ENCODE data around the gene GATB.
"Not testable (repeated sequence)": the region's sequence is repeated elsewhere in the genome, so short reads cannot be mapped to it uniquely, and the experiment has no call there.

GATB gene

GRCh38 chr4:151743128-151743854 lies 17.5 kb downstream of the GATB start:
- DNase-seq (ENCODE audit: insufficient read length, low spot score), result no peak
- peak; percentile 59 for FAIRE-seq
- TF ChIP-seq PAX5 (IDR thresholded peaks at IDR 0.05; ENCODE audit: insufficient read depth, low read length, severe bottlenecking), result no peak
- no peak for TF ChIP-seq SPI1 (IDR thresholded peaks at IDR 0.05; ENCODE audit: low read depth, low read length)
- no peak for TF ChIP-seq POLR2A (IDR thresholded peaks at IDR 0.05; ENCODE audit: low read depth, low read length)
- TF ChIP-seq POLR2AphosphoS5 (IDR thresholded peaks at IDR 0.05; ENCODE audit: low read depth, low read length), result no peak

GRCh38 chr4:151738720-151739517 lies 21.9 kb downstream of the GATB start:
- no peak for FAIRE-seq
- DNase-seq (ENCODE audit: insufficient read length, low spot score), result no peak
- TF ChIP-seq POLR2AphosphoS5 (IDR thresholded peaks at IDR 0.05; ENCODE audit: low read depth, low read length) (no peak), POU2F2 (IDR thresholded peaks at IDR 0.05; ENCODE audit: low read depth, low read length) (no peak), PAX5 (IDR thresholded peaks at IDR 0.05; ENCODE audit: insufficient read depth, low read length, severe bottlenecking) (no peak), TAF1 (IDR thresholded peaks at IDR 0.05; ENCODE audit: low read depth, low read length) (no peak), POLR2A (IDR thresholded peaks at IDR 0.05; ENCODE audit: low read depth, low read length) (no peak), SPI1 (IDR thresholded peaks at IDR 0.05; ENCODE audit: low read depth, low read length) (no peak)

- not testable (repeated sequence) for FAIRE-seq; DNase-seq (ENCODE audit: insufficient read length, low spot score)
Observed at GRCh38 chr4:151736852-151737251, 24.0 kb downstream of the GATB start.

- FAIRE-seq, result no peak
- TF ChIP-seq TAF1 (IDR thresholded peaks at IDR 0.05; ENCODE audit: low read depth, low read length), result no peak
- no peak for TF ChIP-seq POLR2A (IDR thresholded peaks at IDR 0.05; ENCODE audit: low read depth, low read length)
- TF ChIP-seq POU2F2 (IDR thresholded peaks at IDR 0.05; ENCODE audit: low read depth, low read length), result no peak
- no peak for TF ChIP-seq PAX5 (IDR thresholded peaks at IDR 0.05; ENCODE audit: insufficient read depth, low read length, severe bottlenecking)
- TF ChIP-seq POLR2AphosphoS5 (IDR thresholded peaks at IDR 0.05; ENCODE audit: low read depth, low read length), result no peak
- TF ChIP-seq SPI1 (IDR thresholded peaks at IDR 0.05; ENCODE audit: low read depth, low read length), result no peak
Observed at GRCh38 chr4:151736361-151736760, 24.4 kb downstream of the GATB start.

GRCh38 chr4:151731670-151732069 lies 29.1 kb downstream of the GATB start:
- not testable (repeated sequence) for DNase-seq (ENCODE audit: insufficient read length, low spot score)

More at GRCh38 chr4:151736361-151736760, 24.4 kb downstream of the GATB start:
- DNase-seq (ENCODE audit: insufficient read length, low spot score), result no peak

GRCh38 chr4:151729731-151730559 lies 30.9 kb downstream of the GATB start:
- TF ChIP-seq POLR2AphosphoS5 (IDR thresholded peaks at IDR 0.05; ENCODE audit: low read depth, low read length) (no peak), POLR2A (IDR thresholded peaks at IDR 0.05; ENCODE audit: low read depth, low read length) (no peak), TAF1 (IDR thresholded peaks at IDR 0.05; ENCODE audit: low read depth, low read length) (no peak), POU2F2 (IDR thresholded peaks at IDR 0.05; ENCODE audit: low read depth, low read length) (no peak), PAX5 (IDR thresholded peaks at IDR 0.05; ENCODE audit: insufficient read depth, low read length, severe bottlenecking) (no peak), SPI1 (IDR thresholded peaks at IDR 0.05; ENCODE audit: low read depth, low read length) (no peak)
- FAIRE-seq (no peak), DNase-seq (ENCODE audit: insufficient read length, low spot score) (no peak)

More at GRCh38 chr4:151731670-151732069, 29.1 kb downstream of the GATB start:
- not testable (repeated sequence) for FAIRE-seq

GRCh38 chr4:151728679-151729078 lies 32.1 kb downstream of the GATB start:
- no peak for DNase-seq (ENCODE audit: insufficient read length, low spot score)
- FAIRE-seq, result no peak
- no peak for TF ChIP-seq POLR2A (IDR thresholded peaks at IDR 0.05; ENCODE audit: low read depth, low read length)
- TF ChIP-seq SPI1 (IDR thresholded peaks at IDR 0.05; ENCODE audit: low read depth, low read length), result no peak
- no peak for TF ChIP-seq POLR2AphosphoS5 (IDR thresholded peaks at IDR 0.05; ENCODE audit: low read depth, low read length)
- TF ChIP-seq PAX5 (IDR thresholded peaks at IDR 0.05; ENCODE audit: insufficient read depth, low read length, severe bottlenecking), result no peak
- TF ChIP-seq TAF1 (IDR thresholded peaks at IDR 0.05; ENCODE audit: low read depth, low read length), result no peak
- TF ChIP-seq POU2F2 (IDR thresholded peaks at IDR 0.05; ENCODE audit: low read depth, low read length), result no peak

GRCh38 chr4:151728006-151728405 lies 32.8 kb downstream of the GATB start:
- DNase-seq (ENCODE audit: insufficient read length, low spot score) (no peak), FAIRE-seq (no peak)
- TF ChIP-seq SPI1 (IDR thresholded peaks at IDR 0.05; ENCODE audit: low read depth, low read length), result no peak
- TF ChIP-seq POU2F2 (IDR thresholded peaks at IDR 0.05; ENCODE audit: low read depth, low read length), result no peak

- TF ChIP-seq POLR2AphosphoS5 (IDR thresholded peaks at IDR 0.05; ENCODE audit: low read depth, low read length) (no peak), SPI1 (IDR thresholded peaks at IDR 0.05; ENCODE audit: low read depth, low read length) (no peak), TAF1 (IDR thresholded peaks at IDR 0.05; ENCODE audit: low read depth, low read length) (no peak), POU2F2 (IDR thresholded peaks at IDR 0.05; ENCODE audit: low read depth, low read length) (no peak), PAX5 (IDR thresholded peaks at IDR 0.05; ENCODE audit: insufficient read depth, low read length, severe bottlenecking) (no peak), POLR2A (IDR thresholded peaks at IDR 0.05; ENCODE audit: low read depth, low read length) (no peak)
- DNase-seq (ENCODE audit: insufficient read length, low spot score) (no peak), FAIRE-seq (no peak)
Observed at GRCh38 chr4:151727365-151727764, 33.4 kb downstream of the GATB start.
